ENCODE measurements around the gene LOXL3.
A peak's percentile ranks its signal among the peaks of the same experiment; 100 is the strongest.

GRCh38 chr2:74528600-74529356 is 25.0 kb downstream of the LOXL3 start:
- TF ChIP-seq CTCF (IDR thresholded peaks at IDR 0.05; ENCODE audit: low read length) (peak; percentile 14; the same call in 1 of the 2 replicates), EZH2phosphoT487 (IDR thresholded peaks at IDR 0.05; ENCODE audit: low read length) (no peak), EZH2 (optimal IDR thresholded peaks at IDR 0.05; ENCODE audit: low read depth, low read length) (no peak)
